SK-N-MC (cell line): Measurements from ENCODE around the gene OPCML.

ENCODE experiments used
- EZH2 ChIP-seq: fragments of 200-600 bp; sonication (generic); IDR thresholded peaks from one replicate; pipeline ENCODE4 v1.6.1; 2017; ENCODE audit warnings: antibody characterized with exemption
- POLR2AphosphoS5 ChIP-seq: IDR thresholded peaks from 2 replicates; pipeline ENCODE4 v1.6.1; 2012; ENCODE audit warnings: mild to moderate bottlenecking, low read depth, low read length, borderline replicate concordance

DNA sequence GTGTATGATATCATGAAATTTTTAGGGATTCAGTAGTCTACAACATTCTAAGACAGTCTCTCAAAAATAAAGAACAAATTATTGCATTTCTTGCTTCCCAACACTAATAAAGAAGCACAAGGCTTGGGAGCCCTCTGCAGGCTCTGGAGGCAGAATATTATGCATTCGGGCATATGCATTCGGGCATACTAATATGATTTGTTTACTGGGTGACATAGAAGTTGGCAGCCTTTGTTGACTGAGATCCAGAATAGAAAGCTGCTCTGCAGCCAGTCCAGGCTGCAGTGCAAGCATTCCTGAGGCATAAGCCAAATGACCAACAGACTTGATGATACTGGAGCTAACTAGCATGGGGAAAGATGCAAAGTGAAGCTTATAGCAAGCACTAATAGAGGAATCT lies 945.5 kb downstream of the OPCML start:
- TF ChIP-seq EZH2 = no peak
- TF ChIP-seq POLR2AphosphoS5 = no peak
